Naive thymus-derived CD8-positive, alpha-beta T cell (primary cell): Measurements from ENCODE around the gene USP54. TPM values are rescaled to one million over a fixed set of nuclear protein-coding genes. Genes with fewer than 3 reads are reported as not detected.

Source experiments
- ATAC-seq, 2 donors: fragments of 150-1000 bp; cut with Tn5 transposase in 1 of 2; sonication (Bioruptor Pico), chemical (Tn5 transposase) in 1 of 2; 1 replicate in 1 of 2; 2 replicates in 1 of 2; pipeline ENCODE4 v1.10.0; 2021; ENCODE audit warnings: mild to moderate bottlenecking in 2 of 2, moderate library complexity in 2 of 2
- POLR2A ChIA-PET: fragments of 350-600 bp; sonication (Branson Sonifier 250); formaldehyde crosslinking; loops from one replicate; lab custom pipeline; 2021; ENCODE audit warnings: antibody characterized with exemption; lab: Charles Lee
- DNase-seq, 10 donors: peaks; one replicate each; pipeline versions ENCODE4 v3.0.0 to v3.0.0-alpha.2; 2020 to 2022
- H3K27ac Mint-ChIP-seq, 10 donors: one replicate each; pipeline ENCODE4 v1.8.0; 2020 to 2022; ENCODE audit warnings: mild to moderate bottlenecking in 10 of 10, mixed read lengths in 10 of 10, moderate library complexity in 4 of 10, inconsistent platforms in 1 of 10
- H3K27me3 Mint-ChIP-seq, 5 donors: one replicate each; pipeline ENCODE4 v1.8.0; 2021 to 2022; ENCODE audit warnings: mixed read lengths in 5 of 5
- H3K36me3 Mint-ChIP-seq, 3 donors: one replicate each; pipeline ENCODE4 v1.8.0; 2020 to 2022; ENCODE audit warnings: mixed read lengths in 3 of 3, mild to moderate bottlenecking in 2 of 3, inconsistent platforms in 1 of 3
- H3K4me1 Mint-ChIP-seq, 4 donors: one replicate each; pipeline ENCODE4 v1.8.0; 2021 to 2022; ENCODE audit warnings: mixed read lengths in 4 of 4
- H3K4me3 Mint-ChIP-seq, 10 donors: one replicate each; pipeline ENCODE4 v1.8.0; 2020 to 2022; ENCODE audit warnings: mild to moderate bottlenecking in 10 of 10, mixed read lengths in 10 of 10, moderate library complexity in 6 of 10, inconsistent platforms in 1 of 10
- H3K9me3 Mint-ChIP-seq, 9 donors: one replicate each; pipeline ENCODE4 v1.8.0; 2020 to 2022; ENCODE audit warnings: mixed read lengths in 9 of 9, mild to moderate bottlenecking in 3 of 9, inconsistent platforms in 1 of 9, moderate library complexity in 1 of 9
- polyA plus RNA-seq, 3 donors: library from polyadenylated mRNA; unstranded; fragments of 300-500 nt; fragmentation: Illumina TruSeq; gene quantifications; one replicate each; pipeline ENCODE4 v1.2.3, GENCODE V29; 2021
- total RNA-seq, 8 experiments: library from RNA in 2 of 8; stranded (reverse) in 2 of 8; gene quantifications; one replicate each; pipeline ENCODE4 v1.2.3 and lab custom pipeline; 2021 to 2026

USP54 gene
- total and polyA plus RNA-seq, 5 experiments from 2014 or later, result 0.71 to 7.3 (median 1.7) TPM

DNA sequence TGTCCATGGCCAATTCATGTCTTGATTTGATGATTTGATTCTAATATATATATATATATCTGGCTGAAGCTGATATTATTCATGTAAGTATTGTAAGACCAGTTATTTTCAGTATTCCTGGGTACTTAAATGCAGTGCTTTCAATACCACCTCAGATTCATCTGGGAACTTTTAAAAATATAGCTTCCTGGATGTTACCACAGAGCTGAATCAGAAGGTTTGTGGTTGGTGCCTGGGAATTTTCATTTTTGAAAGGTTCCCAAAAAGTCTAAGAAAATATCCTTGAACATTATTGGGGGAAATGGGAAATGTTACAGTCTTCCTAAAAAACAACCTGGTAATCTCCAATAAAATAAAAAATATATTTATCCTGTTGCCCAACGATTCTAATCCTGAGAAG, 84.7 kb downstream of the USP54 start:
- Mint-ChIP-seq H3K4me1 (peaks cover 9 to 12% (median 10%) of the 10 kb centered on the region in 4 donors), H3K36me3 (peaks cover 9 to 36% (median 18%) of the 10 kb centered on the region in 3 donors), H3K9me3 (no peaks in the 10 kb centered on the region), H3K27ac (no peak overlapping the region), H3K4me3 (no peak overlapping the region), H3K27me3 (no peaks in the 10 kb centered on the region)
- no peak for ATAC-seq
- POLR2A ChIA-PET, result no interaction called here
- DNase-seq, result no peak

DNA sequence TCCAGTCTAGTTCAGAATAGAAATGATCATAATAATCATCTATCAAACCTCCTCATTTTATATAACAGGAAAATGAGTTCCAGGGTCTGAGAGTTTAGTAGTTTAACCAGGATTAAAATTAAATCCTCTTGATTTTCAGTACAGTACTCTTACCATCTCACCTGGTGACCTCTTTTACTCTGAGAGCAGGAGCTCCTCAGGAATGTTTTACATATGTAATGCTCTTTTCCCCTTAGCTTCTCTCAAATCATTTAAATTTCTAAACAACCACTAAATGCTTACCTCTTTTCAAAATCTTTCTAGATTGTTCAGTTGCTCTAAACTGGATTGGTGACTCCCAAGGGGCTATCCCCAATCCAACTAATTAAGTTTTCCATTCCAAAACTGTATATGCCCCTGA, 85.1 kb downstream of the USP54 start:
- Mint-ChIP-seq H3K4me1 (peaks cover 13 to 16% (median 15%) of the 10 kb centered on the region in 4 donors), H3K27me3 (no peaks in the 10 kb centered on the region), H3K4me3 (no peak overlapping the region), H3K27ac (no peak overlapping the region), H3K9me3 (no peaks in the 10 kb centered on the region), H3K36me3 (peaks cover 9 to 36% (median 18%) of the 10 kb centered on the region in 3 donors)
- POLR2A ChIA-PET, result interaction anchor here (1.3 kb wide), 1 partner anchor 10 kb away, joined by 3 read pairs; the partner anchor contains the start of gene PPP3CB
- ATAC-seq (no peak), DNase-seq (no peak)

DNA sequence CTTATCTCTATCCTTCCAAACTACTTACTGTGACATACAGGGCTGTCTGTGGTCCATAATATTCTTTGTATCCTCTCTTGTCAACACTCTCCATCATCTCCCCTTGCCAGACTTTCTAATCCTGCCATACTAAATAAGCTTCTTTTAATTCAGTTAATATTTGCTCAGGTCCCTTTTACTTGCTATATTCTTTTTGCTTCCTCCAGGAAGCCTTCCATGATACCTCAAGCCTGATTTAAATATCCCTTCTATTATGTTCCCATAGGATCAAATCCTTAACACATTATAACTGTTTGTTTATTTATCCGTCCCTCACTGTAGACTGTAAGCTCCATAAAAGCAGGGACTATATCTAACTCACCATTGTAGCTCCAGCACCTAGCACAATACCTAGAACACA, 88.1 kb downstream of the USP54 start:
- no peak overlapping the region for H3K4me3 Mint-ChIP-seq
- H3K36me3 Mint-ChIP-seq, result peaks cover 9 to 36% (median 18%) of the 10 kb centered on the region in 3 donors
- ATAC-seq (no peak), DNase-seq (no peak)
- H3K27me3 Mint-ChIP-seq, result no peaks in the 10 kb centered on the region
- POLR2A ChIA-PET, result interaction anchor here (0.6 kb wide), 1 partner anchor 12 kb away, joined by 3 read pairs; no protein-coding TSS in a partner anchor
- H3K9me3 Mint-ChIP-seq, result no peaks in the 10 kb centered on the region
- H3K27ac Mint-ChIP-seq, result no peak overlapping the region
- H3K4me1 Mint-ChIP-seq, result peaks cover 13 to 18% (median 15%) of the 10 kb centered on the region in 4 donors

DNA sequence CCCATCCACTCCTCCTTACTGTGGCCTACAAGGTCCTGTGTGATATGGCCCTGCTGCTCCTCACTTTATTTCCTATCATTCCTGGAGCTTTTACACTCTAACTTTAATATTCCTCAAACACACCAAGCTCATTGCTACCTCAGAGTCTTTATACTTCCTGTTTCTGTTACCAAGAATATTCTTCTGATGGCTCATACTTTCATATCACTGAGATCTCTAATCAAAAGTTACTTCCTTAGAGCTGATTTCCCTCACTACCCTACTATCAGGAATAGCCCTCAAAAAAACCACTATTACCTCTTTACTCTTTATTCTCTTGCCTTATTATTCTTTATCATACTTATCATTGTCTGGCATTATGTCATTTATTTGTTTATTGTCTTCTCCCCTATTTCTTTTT, 89.5 kb downstream of the USP54 start:
- ATAC-seq (no peak), DNase-seq (no peak)
- H3K27ac Mint-ChIP-seq, result peak overlapping the region in 3 of 10 donors; percentile 14 to 94 (median 75)
- POLR2A ChIA-PET, result interaction anchor here (0.6 to 0.8 kb wide), 2 partner anchors 8 to 27 kb away, joined by 3 to 6 read pairs; no protein-coding TSS in a partner anchor
- H3K36me3 Mint-ChIP-seq, result peaks cover 9 to 36% (median 18%) of the 10 kb centered on the region in 3 donors
- H3K27me3 Mint-ChIP-seq, result no peaks in the 10 kb centered on the region
- H3K4me3 Mint-ChIP-seq, result peak overlapping the region in 2 of 10 donors; percentile 3 to 68
- H3K9me3 Mint-ChIP-seq, result no peaks in the 10 kb centered on the region
- peaks cover 23 to 29% (median 25%) of the 10 kb centered on the region in 4 donors for H3K4me1 Mint-ChIP-seq

DNA sequence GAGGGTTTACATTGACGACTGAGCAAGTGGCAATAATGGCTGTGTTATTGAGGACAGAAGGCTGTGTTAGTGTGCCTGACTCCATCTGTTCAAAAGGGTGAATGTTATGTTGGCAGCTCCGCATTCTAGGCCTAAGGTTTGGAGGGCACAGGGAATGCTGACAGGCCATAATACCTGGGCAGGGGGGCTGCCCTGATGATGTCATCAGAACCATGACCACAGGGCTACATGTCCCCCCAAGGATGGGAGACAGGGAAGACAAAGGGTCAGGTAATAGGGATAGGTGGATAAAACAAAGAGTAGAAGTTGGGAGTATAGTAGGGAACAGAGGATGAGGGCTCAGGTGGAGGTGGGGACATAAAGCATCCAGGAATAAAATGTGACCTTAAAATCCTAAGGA, 93.5 kb downstream of the USP54 start:
- peak overlapping the region in 1 of 10 donors; percentile 18 for H3K4me3 Mint-ChIP-seq
- peak overlapping the region in 4 of 10 donors; percentile 37 to 66 (median 50) for H3K27ac Mint-ChIP-seq
- ATAC-seq (no peak), DNase-seq (no peak)
- H3K9me3 Mint-ChIP-seq, result no peaks in the 10 kb centered on the region
- H3K36me3 Mint-ChIP-seq, result peaks cover 0 to 10% (median 0%) of the 10 kb centered on the region in 3 donors
- no peaks in the 10 kb centered on the region for H3K27me3 Mint-ChIP-seq
- POLR2A ChIA-PET, result no interaction called here
- H3K4me1 Mint-ChIP-seq, result peaks cover 33 to 56% (median 52%) of the 10 kb centered on the region in 4 donors

DNA sequence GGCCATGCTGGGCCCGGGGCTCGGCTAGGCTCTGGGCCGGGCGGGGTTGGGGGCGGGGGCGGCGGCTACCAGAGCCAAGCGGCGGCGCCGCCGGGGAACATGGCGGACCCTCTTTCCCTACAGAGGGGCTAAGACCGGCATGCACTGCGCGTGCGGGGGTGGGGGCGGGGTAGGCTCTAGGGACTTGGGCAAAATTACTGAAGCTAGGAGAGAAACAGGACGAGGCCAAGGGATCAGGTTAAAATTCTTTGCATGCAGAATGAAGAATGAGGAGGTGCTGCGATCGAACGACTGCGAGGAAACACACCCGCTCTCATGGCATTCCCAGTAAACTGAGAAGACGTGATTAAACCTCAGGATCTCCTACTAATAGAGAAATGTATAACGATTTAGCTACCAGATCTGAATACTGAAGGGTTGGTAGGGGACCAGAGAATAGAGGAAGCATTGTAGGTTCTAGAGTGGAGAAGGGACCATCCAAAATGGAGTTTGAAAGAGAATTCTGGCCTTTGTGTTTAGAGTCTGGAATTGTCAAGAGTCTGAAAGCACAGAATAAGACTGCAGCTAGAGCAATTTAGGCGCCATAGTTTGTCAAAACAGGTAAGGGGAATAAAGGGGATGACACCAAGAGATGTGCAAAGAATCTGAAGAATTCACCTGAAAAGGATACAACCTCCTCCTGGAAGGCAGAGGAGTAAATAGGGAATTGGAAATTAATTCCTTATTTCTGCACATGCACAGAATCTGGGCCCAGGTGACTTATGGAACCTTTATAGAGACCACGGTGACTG, 95.1 kb downstream of the USP54 start, which contains the start of gene PPP3CB:
TSS of gene PPP3CB (minus strand) at position 141 of the 791 bp plus-strand sequence. CDS start at position 6, 135 bp downstream.
- Mint-ChIP-seq H3K36me3 (peaks cover 0 to 5% (median 0%) of the 10 kb centered on the region in 3 donors), H3K9me3 (no peaks in the 10 kb centered on the region), H3K27ac (peak within 1 kb of the TSS; percentile 89 to 98 (median 95)), H3K4me1 (peaks cover 26 to 54% (median 51%) of the 10 kb centered on the region in 4 donors), H3K27me3 (no peaks in the 10 kb centered on the region), H3K4me3 (peak within 1 kb of the TSS; percentile 82 to 98 (median 95))
- POLR2A ChIA-PET, result interaction anchor here (0.6 to 2.5 kb wide), 11 partner anchors 9 to 400 kb away, joined by 3 to 27 read pairs (median 5); partner anchors contain the start of genes ANXA7 and DNAJC9
- ATAC-seq (peak; percentile 82 to 84), DNase-seq (peak in 9 of 10 donors; percentile 78 to 96 (median 86))

DNA sequence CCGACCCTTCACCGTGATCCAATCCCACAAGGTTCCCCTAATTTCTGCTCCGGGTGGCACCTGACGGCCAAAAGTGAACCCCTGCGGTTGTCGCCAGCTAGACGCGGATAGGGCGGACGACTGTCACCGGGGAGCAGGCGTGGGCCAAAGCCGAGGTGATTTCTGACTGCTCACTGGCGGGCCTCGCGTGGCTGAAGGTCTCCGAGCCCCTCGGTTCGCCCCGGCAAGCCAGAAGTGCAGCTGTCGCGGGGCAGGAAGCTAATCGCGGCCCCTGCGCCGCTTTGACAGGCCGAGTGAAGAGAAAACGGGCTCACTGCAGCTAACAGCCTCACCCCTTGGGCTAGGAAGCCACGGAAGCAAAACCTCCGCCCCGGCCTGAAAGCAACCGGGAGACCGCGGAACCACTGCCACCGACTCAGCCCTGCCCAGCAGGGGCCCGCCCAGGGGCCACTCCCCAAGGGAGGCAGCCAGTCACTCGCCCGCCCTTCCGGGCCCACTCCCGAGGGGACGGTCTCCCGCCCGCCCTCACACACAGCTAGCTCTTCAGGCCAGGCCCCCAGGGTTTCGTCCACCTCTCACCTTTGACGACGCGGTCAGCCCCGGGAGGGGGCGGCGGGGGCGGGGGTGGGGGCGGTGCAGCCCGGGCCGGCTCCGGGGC, 95.8 kb downstream of the USP54 start:
- H3K27ac Mint-ChIP-seq, result peak overlapping the region; percentile 89 to 98 (median 94)
- POLR2A ChIA-PET, result interaction anchor here (0.7 to 2.5 kb wide), 15 partner anchors 10 to 399 kb away, joined by 3 to 27 read pairs (median 4); partner anchors contain the start of genes ANXA7 and DNAJC9

DNA sequence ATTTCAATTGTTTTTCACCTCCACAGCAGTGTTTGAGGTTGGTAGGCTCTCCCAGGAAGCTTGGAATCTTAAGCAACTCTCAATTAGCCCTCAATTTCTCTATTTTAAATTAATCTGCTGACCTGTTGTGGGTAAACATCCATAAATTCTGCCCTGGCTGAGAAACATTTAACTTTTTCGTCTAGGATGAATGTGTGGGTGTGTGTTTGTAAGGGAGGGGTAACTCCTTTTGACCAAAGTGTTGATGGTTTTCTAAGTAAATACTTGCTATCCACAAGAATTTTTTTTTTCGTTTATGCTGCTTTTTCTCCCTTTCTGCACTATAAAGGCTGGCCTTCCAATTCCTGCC, 96.3 kb downstream of the USP54 start:
- H3K27ac Mint-ChIP-seq, result peak overlapping the region; percentile 89 to 98 (median 94)
- H3K27me3 Mint-ChIP-seq, result no peaks in the 10 kb centered on the region
- POLR2A ChIA-PET, result interaction anchor here (0.7 to 2.5 kb wide), 10 partner anchors 11 to 399 kb away, joined by 3 to 27 read pairs (median 4); partner anchors contain the start of genes ANXA7 and DNAJC9
- H3K36me3 Mint-ChIP-seq, result peaks cover 0 to 5% (median 0%) of the 10 kb centered on the region in 3 donors
- peaks cover 28 to 59% (median 55%) of the 10 kb centered on the region in 4 donors for H3K4me1 Mint-ChIP-seq
- DNase-seq (no peak), ATAC-seq (no peak)
- H3K4me3 Mint-ChIP-seq, result peak overlapping the region; percentile 82 to 98 (median 95)
- no peaks in the 10 kb centered on the region for H3K9me3 Mint-ChIP-seq

More for the DNA sequence above, 95.8 kb downstream of the USP54 start:
- Mint-ChIP-seq H3K4me1 (peaks cover 26 to 54% (median 52%) of the 10 kb centered on the region in 4 donors), H3K27me3 (no peaks in the 10 kb centered on the region), H3K4me3 (peak overlapping the region; percentile 82 to 98 (median 95)), H3K36me3 (peaks cover 0 to 5% (median 0%) of the 10 kb centered on the region in 3 donors), H3K9me3 (no peaks in the 10 kb centered on the region)
- DNase-seq (peak; percentile 72 to 92 (median 82)), ATAC-seq (peak; percentile 82 to 91)

DNA sequence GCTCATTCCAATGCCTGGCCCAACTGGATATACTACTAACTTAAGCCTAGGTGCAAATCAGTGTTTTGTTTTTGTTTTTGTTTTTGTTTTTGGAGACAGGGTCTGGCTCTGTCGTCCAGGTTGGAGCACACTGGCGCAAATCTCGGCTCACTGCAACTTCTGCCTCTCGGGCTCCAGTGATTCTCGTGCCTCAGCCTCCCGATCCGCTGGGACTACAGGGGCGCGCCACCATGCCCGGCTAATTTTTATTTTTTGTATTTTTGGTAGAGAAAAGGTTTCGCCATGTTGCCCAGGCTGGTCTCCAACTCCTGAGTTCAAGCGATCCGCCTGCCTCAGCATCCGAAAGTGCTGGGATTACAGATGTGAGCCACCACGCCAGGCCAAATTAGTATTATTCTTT, 96.9 kb downstream of the USP54 start:
- H3K4me3 Mint-ChIP-seq, result peak overlapping the region; percentile 46 to 84 (median 68)
- no peaks in the 10 kb centered on the region for H3K9me3 Mint-ChIP-seq
- no peak for ATAC-seq
- POLR2A ChIA-PET, result interaction anchor here (0.7 to 2.5 kb wide), 6 partner anchors 11 to 366 kb away, joined by 3 to 27 read pairs (median 7); partner anchors contain the start of genes ANXA7 and DNAJC9
- H3K27me3 Mint-ChIP-seq, result no peaks in the 10 kb centered on the region
- H3K27ac Mint-ChIP-seq, result peak overlapping the region in 7 of 10 donors; percentile 12 to 85 (median 72)
- H3K36me3 Mint-ChIP-seq, result peaks cover 0 to 5% (median 0%) of the 10 kb centered on the region in 3 donors
- peaks cover 31 to 65% (median 59%) of the 10 kb centered on the region in 4 donors for H3K4me1 Mint-ChIP-seq
- DNase-seq, result no peak

DNA sequence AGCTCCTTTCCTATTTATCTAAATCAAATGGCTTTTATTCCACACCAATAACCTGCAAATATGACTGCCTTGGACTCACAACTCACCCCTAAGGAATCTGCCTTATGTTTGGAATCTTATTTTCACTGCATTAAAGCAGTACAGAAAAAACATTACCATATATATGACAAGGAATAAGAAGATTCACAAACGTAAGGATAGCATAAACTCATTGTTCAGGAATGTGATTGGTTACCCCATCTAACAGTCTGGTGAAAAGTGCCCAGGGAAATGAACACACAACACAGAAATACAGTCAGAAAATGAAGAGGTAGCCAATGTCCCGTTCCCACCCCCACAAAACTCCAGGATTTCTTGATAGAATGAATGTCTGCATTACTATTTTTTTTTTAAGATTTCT, 97.4 kb downstream of the USP54 start:
- ATAC-seq (no peak), DNase-seq (no peak)
- Mint-ChIP-seq H3K4me1 (peaks cover 31 to 69% (median 63%) of the 10 kb centered on the region in 4 donors), H3K27ac (peak overlapping the region in 8 of 10 donors; percentile 12 to 85 (median 75)), H3K27me3 (no peaks in the 10 kb centered on the region), H3K9me3 (no peaks in the 10 kb centered on the region), H3K36me3 (peaks cover 2 to 8% (median 4%) of the 10 kb centered on the region in 3 donors), H3K4me3 (peak overlapping the region in 9 of 10 donors; percentile 46 to 84 (median 68))
- POLR2A ChIA-PET, result interaction anchor here (0.7 kb wide), 2 partner anchors 8 to 75 kb away, joined by 3 to 6 read pairs; no protein-coding TSS in a partner anchor

DNA sequence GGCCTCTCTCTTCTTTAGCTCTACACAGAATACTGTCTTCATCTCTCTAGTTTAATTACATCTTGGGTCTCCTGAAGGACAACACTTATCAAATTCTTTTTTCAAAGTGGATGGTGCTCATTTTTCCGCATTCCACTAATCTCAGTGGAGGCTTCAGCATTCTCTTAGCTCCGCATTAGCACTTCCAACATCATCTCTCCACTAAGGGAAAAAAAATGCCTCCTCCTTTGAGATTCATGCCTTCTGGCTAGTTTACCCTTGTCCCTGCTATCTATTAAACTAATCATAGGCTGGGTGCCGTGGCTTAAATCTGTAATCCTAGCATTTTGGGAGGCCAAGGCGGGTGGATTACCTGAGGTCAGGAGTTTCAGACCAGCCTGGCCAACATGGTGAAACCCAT, 104.5 kb downstream of the USP54 start:
- H3K4me1 Mint-ChIP-seq, result peaks cover 12 to 51% (median 33%) of the 10 kb centered on the region in 4 donors
- no peak for ATAC-seq
- POLR2A ChIA-PET, result no interaction called here

DNA sequence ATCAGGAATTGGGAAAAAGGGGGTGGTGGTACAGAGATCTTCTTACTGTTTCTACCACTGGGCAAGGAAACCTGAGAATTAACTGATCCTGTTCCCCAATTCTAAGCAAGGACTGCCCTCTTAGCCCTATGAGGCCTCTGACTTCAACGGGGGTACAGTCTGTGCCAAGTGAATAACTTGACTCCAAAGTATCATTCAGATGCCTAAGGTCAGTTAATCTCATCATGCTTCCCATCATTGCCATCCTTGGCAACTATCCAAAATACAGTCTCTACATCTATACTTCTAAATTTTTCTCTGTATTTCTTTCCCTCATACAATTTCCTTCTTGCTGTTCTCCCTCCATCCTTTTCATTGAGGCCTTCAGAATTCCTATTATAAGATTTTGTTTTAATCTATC, 105.8 kb downstream of the USP54 start:
- Mint-ChIP-seq H3K27ac (peak overlapping the region in 5 of 10 donors; percentile 2 to 75 (median 20)), H3K9me3 (no peaks in the 10 kb centered on the region), H3K36me3 (peaks cover 5 to 53% (median 15%) of the 10 kb centered on the region in 3 donors), H3K4me1 (peaks cover 14 to 52% (median 31%) of the 10 kb centered on the region in 4 donors), H3K27me3 (no peaks in the 10 kb centered on the region), H3K4me3 (no peak overlapping the region)
- ATAC-seq, result no peak
- POLR2A ChIA-PET, result no interaction called here
- DNase-seq, result no peak

More for the DNA sequence above, 104.5 kb downstream of the USP54 start:
- Mint-ChIP-seq H3K9me3 (no peaks in the 10 kb centered on the region), H3K27ac (peak overlapping the region in 1 of 10 donors; percentile 41), H3K27me3 (no peaks in the 10 kb centered on the region), H3K36me3 (peaks cover 5 to 47% (median 15%) of the 10 kb centered on the region in 3 donors), H3K4me3 (no peak overlapping the region)
- no peak for DNase-seq
